Esophagus (tissue), 2 donors: Measurements from ENCODE around the gene FAM78B. TPM values are rescaled to one million over a fixed set of nuclear protein-coding genes. Genes with fewer than 3 reads are reported as not detected.

ENCODE experiments used
- H3K27ac ChIP-seq, 2 donors: one replicate each; pipeline ENCODE4 v1.5.1; 2013; ENCODE audit warnings: low read depth in 2 of 2, mild to moderate bottlenecking in 2 of 2, inconsistent platforms in 1 of 2, low read length in 1 of 2, moderate library complexity in 1 of 2
- H3K27me3 ChIP-seq, 2 donors: one replicate each; pipeline ENCODE4 v1.6.1; 2013; ENCODE audit warnings: low read length in 2 of 2, control low read depth in 1 of 2, mild to moderate bottlenecking in 1 of 2; ENCODE audit not compliant: insufficient read depth in 2 of 2, control insufficient read depth in 1 of 2
- H3K36me3 ChIP-seq, 2 donors: one replicate each; pipeline ENCODE4 v1.6.1; 2013; ENCODE audit warnings: low read length in 1 of 2; ENCODE audit not compliant: control insufficient read depth in 2 of 2, insufficient read depth in 2 of 2
- H3K4me1 ChIP-seq, 2 donors: one replicate each; pipeline ENCODE4 v1.6.1; 2013; ENCODE audit warnings: low read length in 1 of 2; ENCODE audit not compliant: control insufficient read depth in 2 of 2, insufficient read depth in 2 of 2
- H3K4me3 ChIP-seq, 2 donors: one replicate each; pipeline ENCODE4 v1.5.1; 2013; ENCODE audit warnings: low read length in 2 of 2, mild to moderate bottlenecking in 2 of 2, low read depth in 1 of 2, moderate library complexity in 1 of 2
- H3K9me3 ChIP-seq, 2 donors: one replicate each; pipeline ENCODE4 v1.6.1; 2013; ENCODE audit warnings: mild to moderate bottlenecking in 2 of 2, low read depth in 1 of 2, low read length in 1 of 2, moderate library complexity in 1 of 2; ENCODE audit not compliant: control insufficient read depth in 2 of 2, insufficient read depth in 1 of 2
- WGBS, 2 donors: extraction: QIAGEN DNeasy Blood & Tissue Kit; methylation state at CpG; one replicate each; pipeline ENCODE4 v1.1.7; 2013; 5-methylcytosine and 5-hydroxymethylcytosine counted together
- polyA plus RNA-seq, 2 donors: library from polyadenylated mRNA; stranded (reverse); fragments of 200-250 nt; gene quantifications; one replicate each; pipeline ENCODE4 v1.2.3, GENCODE V29; 2013
- donor health status: healthy with polysubstance abuse.
- donor health status: Bipolar disorder and iron deficiency.

FAM78B gene
- polyA plus RNA-seq, 2 donors: 0.20 to 0.24 TPM

DNA sequence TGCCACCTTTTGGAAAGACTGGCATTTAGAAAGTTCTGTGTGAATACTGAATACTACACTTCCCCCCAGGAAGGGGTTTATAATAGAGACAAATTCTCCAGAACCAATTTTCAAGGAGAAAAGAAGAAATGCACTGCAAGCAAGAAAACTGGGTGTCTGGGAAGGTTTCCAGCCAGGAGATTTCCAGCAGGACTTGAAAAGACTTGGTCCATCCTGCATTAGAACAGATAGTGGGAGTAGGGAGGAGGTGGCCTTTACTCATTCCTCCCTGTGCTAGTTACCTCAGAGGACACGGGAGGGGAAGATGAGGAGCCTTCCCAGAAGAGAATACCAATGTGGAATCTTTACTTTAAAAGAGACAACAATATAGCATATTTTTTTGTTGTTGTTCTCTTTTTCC is 52.4 kb downstream of the FAM78B start:
- Histone ChIP-seq H3K27me3 (no peaks in the 10 kb centered on the region), H3K9me3 (no peaks in the 10 kb centered on the region), H3K27ac (no peak overlapping the region), H3K36me3 (no peaks in the 10 kb centered on the region), H3K4me3 (no peak overlapping the region), H3K4me1 (no peaks in the 10 kb centered on the region)
- 63 to 81% methylated on average over 1 of the region's 1 CpG for WGBS, 2 donors

DNA sequence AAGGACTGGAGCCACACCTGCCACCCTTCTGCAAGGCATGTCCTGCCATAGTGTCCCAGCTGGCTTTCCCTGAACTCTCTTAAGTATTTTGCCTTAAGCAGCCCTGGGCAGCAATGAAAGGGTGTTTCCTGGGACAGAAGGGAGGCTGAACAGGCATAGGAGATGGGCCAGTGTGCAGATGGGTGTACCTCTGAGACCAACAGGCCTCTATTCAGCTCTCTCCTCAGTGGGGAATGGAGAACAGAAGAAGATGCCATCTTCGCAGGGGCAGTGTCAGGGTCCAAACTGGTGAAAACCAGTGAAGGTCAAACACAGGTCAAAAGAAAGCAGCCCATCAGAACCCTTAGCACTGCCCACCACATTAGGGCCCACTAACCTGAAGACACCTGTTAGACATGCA is 53.2 kb downstream of the FAM78B start:
- no peak overlapping the region for H3K27ac ChIP-seq
- no peaks in the 10 kb centered on the region for H3K36me3 ChIP-seq
- no peaks in the 10 kb centered on the region for H3K9me3 ChIP-seq
- H3K4me1 ChIP-seq: no peaks in the 10 kb centered on the region
- WGBS, 2 donors: 87 to 89% methylated on average over 1 of the region's 1 CpG
- H3K4me3 ChIP-seq: no peak overlapping the region
- H3K27me3 ChIP-seq: no peaks in the 10 kb centered on the region

DNA sequence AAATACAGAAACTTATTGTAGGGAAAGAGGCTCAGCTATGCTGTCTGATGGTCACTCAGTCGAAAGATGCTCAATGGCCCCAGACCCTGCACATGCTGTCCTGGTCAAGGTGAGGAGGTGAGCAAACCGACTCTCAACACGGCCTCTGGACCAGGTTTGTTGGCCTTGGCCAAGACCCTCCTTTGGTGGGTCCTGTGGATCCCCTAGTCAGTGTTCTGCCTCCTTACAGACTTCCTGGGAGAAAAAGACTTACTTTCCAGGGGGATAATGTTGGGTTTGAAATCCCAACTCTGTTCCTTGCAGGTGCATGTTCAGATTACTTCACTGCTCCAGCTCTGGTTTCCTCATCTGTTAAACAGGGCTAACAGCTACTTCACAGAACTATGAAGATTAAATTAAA is 53.8 kb downstream of the FAM78B start:
- no peak overlapping the region for H3K4me3 ChIP-seq
- H3K27ac ChIP-seq: no peak overlapping the region
- 87 to 90% methylated on average over 3 of the region's 3 CpGs for WGBS, 2 donors
- no peaks in the 10 kb centered on the region for H3K36me3 ChIP-seq
- H3K27me3 ChIP-seq: no peaks in the 10 kb centered on the region
- H3K4me1 ChIP-seq: no peaks in the 10 kb centered on the region
- H3K9me3 ChIP-seq: no peaks in the 10 kb centered on the region

GRCh38 chr1:166112425-166112824 is 54.4 kb downstream of the FAM78B start:
- no peak overlapping the region for H3K27ac ChIP-seq

GRCh38 chr1:166111430-166111829 is 55.4 kb downstream of the FAM78B start:
- H3K4me1 ChIP-seq: no peaks in the 10 kb centered on the region
- H3K9me3 ChIP-seq: no peaks in the 10 kb centered on the region
- 52 to 69% methylated on average over 3 of the region's 3 CpGs for WGBS, 2 donors
- H3K27me3 ChIP-seq: no peaks in the 10 kb centered on the region
- no peak overlapping the region for H3K27ac ChIP-seq
- no peaks in the 10 kb centered on the region for H3K36me3 ChIP-seq
- H3K4me3 ChIP-seq: no peak overlapping the region

More at GRCh38 chr1:166112425-166112824, 54.4 kb downstream of the FAM78B start:
- Histone ChIP-seq H3K36me3 (no peaks in the 10 kb centered on the region), H3K9me3 (no peaks in the 10 kb centered on the region), H3K4me3 (no peak overlapping the region), H3K4me1 (no peaks in the 10 kb centered on the region), H3K27me3 (no peaks in the 10 kb centered on the region)
- 66 to 67% methylated on average over 2 of the region's 2 CpGs for whole genome bisulfite sequencing, 2 donors

GRCh38 chr1:166090244-166090643 is 76.6 kb downstream of the FAM78B start:
- 65 to 66% methylated on average over 4 of the region's 4 CpGs for WGBS, 2 donors
- Histone ChIP-seq H3K36me3 (no peaks in the 10 kb centered on the region), H3K4me3 (no peak overlapping the region)

DNA sequence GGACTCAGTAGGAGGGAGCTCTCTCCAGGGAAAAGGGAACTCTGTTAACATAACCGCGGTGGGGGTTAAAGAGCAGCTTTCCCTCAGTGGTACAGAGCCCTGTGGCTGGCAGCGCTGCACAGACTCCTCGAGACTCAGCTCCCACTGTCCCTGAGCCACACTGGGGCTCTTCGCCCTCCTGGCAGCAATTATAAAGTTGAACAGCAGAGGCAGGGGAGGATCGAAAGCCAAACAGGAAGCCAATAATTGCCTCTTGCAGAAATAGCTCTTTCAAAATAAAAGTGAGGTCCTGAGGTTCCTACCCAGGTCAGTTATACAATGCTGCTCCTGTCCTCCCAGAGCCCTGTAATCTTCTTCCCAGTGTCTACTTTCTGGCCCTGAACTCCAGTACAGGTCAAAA is 77.0 kb downstream of the FAM78B start:
- Histone ChIP-seq H3K9me3 (no peaks in the 10 kb centered on the region), H3K27ac (no peak overlapping the region), H3K4me1 (no peaks in the 10 kb centered on the region), H3K4me3 (no peak overlapping the region), H3K27me3 (no peaks in the 10 kb centered on the region), H3K36me3 (no peaks in the 10 kb centered on the region)
- 25 to 37% methylated on average over 6 of the region's 6 CpGs for WGBS, 2 donors

More at GRCh38 chr1:166090244-166090643, 76.6 kb downstream of the FAM78B start:
- no peaks in the 10 kb centered on the region for H3K9me3 ChIP-seq
- H3K27ac ChIP-seq: no peak overlapping the region
- H3K4me1 ChIP-seq: no peaks in the 10 kb centered on the region
- H3K27me3 ChIP-seq: no peaks in the 10 kb centered on the region

- Histone ChIP-seq H3K9me3 (no peaks in the 10 kb centered on the region), H3K4me1 (peaks cover 0 to 2% of the 10 kb centered on the region in 2 donors), H3K36me3 (no peaks in the 10 kb centered on the region), H3K27ac (no peak overlapping the region), H3K27me3 (no peaks in the 10 kb centered on the region), H3K4me3 (no peak overlapping the region)
- WGBS, 2 donors: 69 to 93% methylated on average over 4 of the region's 4 CpGs
Observed at GRCh38 chr1:166088572-166088955, 78.2 kb downstream of the FAM78B start.

GRCh38 chr1:166087734-166088571 is 78.8 kb downstream of the FAM78B start:
- no peak overlapping the region for H3K4me3 ChIP-seq
- no peak overlapping the region for H3K27ac ChIP-seq
- no peaks in the 10 kb centered on the region for H3K9me3 ChIP-seq
- H3K27me3 ChIP-seq: no peaks in the 10 kb centered on the region
- H3K36me3 ChIP-seq: no peaks in the 10 kb centered on the region
- 86 to 88% methylated on average over 8 of the region's 8 CpGs for WGBS, 2 donors
- peaks cover 0 to 2% of the 10 kb centered on the region in 2 donors for H3K4me1 ChIP-seq
